GM20431 (cell line): ENCODE data around the gene MLH1.
"Not testable (repeated sequence)": the region's sequence is repeated elsewhere in the genome, so short reads cannot be mapped to it uniquely, and the experiment has no call there.

Source experiments
- in situ Hi-C: fragments of 300-500 bp; cut with MseI, MboI; formaldehyde crosslinking; loops from one replicate; pipeline ENCODE4 v1.15.0; 2020; ENCODE audit warnings: low sequenced_read_pairs; ENCODE audit not compliant: unreplicated experiment

MLH1 gene

GRCh38 chr3:37029516-37030163 is 36.3 kb downstream of the MLH1 start:
- in situ Hi-C loops, result no loop called here

- in situ Hi-C loops, result no loop called here
These were observed 37.3 kb downstream of the MLH1 start for GRCh38 chr3:37030588-37030987.

DNA sequence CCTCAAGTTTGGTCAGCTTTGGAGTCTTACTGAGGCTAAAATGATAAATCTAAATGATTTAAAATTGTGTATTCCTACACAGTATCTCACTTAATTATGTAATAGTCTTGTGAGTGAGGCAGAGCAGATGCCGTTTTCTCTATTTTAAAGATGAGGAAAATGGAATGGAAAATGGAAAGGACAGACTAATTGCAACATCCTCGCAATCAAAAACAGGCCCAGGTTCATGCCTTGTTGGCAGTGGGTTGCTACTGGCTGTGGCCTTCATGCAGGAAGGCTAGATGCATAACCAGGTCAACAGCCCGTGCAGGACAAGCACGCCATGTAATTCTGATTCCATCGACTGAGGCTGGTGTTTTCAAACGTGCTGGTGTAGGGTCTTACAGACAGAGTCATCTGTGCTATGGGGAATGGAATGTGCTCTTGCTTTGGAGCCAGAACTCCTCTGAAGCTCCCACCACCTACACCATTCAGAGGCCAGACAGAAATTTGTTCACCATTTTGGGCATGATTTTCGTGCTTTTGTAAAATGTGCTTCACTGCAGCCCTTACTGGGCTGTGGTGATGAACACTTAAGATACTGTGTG is 37.9 kb downstream of the MLH1 start:
- in situ Hi-C loops, result no loop called here

GRCh38 chr3:37032961-37033360 is 39.6 kb downstream of the MLH1 start:
- in situ Hi-C loops, result no loop called here

DNA sequence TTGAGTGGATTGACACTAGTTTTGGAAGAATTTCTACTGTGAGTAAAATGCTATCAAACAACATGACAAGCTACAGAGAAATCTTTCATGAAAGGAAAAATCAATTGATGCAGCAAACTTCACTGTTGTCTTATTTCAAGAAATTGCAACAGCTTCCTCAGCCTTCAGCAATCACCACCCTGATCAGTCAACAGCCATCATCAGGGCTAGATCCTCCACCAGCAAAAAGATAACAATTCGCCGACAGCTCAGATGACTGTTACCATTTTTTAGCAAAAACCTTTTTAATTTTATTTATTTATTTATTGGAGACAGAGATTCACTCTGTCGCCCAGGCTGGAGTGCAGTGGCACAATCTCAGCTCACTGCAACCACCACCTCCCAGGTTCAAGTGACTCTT is 44.0 kb downstream of the MLH1 start:
- in situ Hi-C loops, result no loop called here

- in situ Hi-C loops, result no loop called here
These were observed 46.0 kb downstream of the MLH1 start for GRCh38 chr3:37039161-37039846.

GRCh38 chr3:37040231-37040630 is 46.9 kb downstream of the MLH1 start:
- in situ Hi-C loops, result no loop called here

DNA sequence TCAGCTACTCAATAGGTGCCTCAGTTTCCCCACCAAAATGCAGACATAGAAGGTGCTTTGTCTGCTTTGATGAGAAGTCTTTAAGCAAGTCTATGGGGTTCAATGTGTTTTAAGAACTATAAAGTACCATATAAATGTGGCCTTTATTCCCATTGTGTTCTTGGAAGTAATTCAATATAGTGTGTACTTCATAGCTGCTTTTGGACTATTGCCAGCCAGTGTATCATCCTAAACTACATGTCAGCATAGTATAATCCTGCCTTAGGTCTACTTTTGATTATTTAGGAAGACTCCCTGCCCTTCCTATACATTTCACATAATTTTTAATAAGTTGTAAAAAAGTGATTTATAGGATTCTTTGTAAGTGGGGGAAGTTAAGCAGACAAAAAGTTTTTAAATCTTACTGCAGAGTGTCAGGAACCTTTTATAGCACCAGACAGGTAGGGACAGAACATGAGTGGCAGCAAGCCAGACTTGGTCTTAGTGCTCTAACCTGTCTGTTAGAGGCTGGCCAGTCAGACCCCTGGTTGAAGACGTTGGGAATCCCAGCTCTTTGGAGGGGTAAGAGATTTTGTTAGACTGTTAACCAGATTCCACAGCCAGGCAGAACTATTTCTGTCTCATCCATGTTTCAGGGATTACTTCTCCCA is 48.4 kb downstream of the MLH1 start:
- in situ Hi-C loops, result no loop called here

DNA sequence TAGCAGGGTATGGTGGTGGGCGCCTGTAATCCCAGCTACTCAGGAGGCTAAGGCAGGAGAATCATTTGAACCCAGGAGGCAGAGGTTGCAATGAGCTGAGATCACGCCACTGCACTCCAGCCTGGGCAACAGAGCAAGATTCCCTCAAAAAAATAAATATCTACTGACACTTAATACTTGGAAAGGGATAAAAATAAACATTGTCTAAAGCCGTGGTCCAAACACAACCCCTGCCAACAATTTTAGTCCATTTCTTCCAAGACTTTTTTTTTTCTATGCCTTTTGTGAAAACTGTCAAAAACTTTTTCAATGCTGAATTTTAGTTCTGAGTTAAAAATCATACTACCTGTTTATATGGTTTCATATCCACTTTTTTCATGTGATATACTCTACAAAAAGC is 49.4 kb downstream of the MLH1 start:
- in situ Hi-C loops, result not testable (repeated sequence)

- in situ Hi-C loops, result no loop called here
These were observed 57.0 kb downstream of the MLH1 start for GRCh38 chr3:37050282-37050681.

DNA sequence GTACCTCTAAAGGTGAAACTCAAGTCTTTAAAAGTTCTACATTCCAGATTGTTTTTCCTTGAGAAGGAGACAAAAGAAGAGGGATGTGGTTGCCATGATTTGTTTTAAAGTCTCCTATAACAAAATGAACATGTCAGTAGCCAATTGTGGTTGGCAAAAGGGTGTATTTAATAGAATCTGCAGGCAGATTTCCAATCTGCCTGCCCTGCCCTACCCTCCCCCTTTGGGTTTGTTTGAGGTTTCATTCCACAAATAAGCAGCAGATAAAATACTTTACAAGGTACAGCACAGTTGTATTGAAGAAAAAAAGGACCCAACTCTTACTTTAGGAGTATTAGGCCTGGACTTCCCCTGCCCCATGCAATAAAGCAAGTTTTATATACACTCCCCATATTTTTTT is 59.5 kb downstream of the MLH1 start:
- in situ Hi-C loops, result no loop called here

- in situ Hi-C loops, result no loop called here
These were observed 60.0 kb downstream of the MLH1 start for GRCh38 chr3:37053337-37053736.

DNA sequence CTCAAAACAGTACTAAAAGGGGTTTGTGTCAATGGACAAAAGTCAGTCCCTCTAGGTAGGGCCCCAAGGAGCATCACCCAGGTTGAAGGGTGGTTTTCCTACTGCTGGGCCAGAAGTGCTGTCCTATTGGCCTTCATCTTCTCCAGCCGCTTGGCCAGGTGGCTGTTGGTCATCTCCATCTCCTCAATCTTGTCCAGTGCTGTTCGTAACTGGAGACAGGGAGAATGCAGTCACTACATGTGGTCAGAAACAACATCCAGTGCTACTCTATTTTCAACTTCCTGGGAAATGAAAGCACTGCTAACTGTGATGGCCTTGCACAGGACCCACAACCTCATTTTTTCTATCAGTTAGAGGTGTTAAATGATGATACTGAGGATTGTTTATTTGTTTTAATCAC is 60.4 kb downstream of the MLH1 start:
- in situ Hi-C loops, result no loop called here

GRCh38 chr3:37054370-37054769 is 61.1 kb downstream of the MLH1 start:
- in situ Hi-C loops, result no loop called here

GRCh38 chr3:37055077-37055476 is 61.8 kb downstream of the MLH1 start:
- in situ Hi-C loops, result not testable (repeated sequence)

GRCh38 chr3:37056826-37057225 is 63.5 kb downstream of the MLH1 start:
- in situ Hi-C loops, result no loop called here

GRCh38 chr3:37058117-37058516 is 64.8 kb downstream of the MLH1 start:
- in situ Hi-C loops, result no loop called here

DNA sequence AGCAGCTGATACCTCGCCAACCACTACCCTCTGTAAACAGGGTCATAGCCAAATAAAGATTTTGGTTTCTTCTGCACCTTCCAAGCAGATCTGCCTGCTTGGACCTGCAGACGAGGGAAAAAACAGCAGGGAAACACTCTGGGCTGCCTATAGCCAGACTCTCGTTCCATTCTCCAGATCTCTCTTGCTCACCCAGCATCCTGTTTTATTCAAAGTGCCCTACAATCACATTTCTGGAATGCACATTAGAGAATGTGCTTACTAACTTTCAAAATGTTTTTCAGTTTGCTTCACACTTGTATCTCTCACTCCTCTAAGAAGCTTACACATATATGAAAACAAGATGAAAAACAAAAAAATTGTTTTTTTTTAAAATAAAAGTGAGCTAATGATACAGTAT is 71.4 kb downstream of the MLH1 start:
- in situ Hi-C loops, result no loop called here

DNA sequence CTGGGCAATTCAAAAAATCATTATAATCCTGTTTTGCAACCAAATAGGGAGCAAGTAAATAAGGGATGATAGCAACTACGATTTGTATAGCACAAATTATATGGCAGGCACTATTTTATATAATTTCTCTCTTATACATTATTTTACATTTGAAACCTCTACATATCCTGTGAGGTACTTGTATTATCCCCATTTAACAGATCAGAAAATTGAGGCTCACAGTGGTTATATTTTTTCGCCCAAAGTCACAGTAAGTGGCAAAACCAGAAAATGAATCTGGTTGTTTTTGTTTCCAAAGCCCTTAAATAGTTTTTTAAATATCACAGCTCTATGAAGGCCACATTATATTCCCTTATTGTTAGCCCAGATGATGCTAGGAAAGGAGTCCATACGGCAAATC is 74.3 kb downstream of the MLH1 start:
- in situ Hi-C loops, result no loop called here

DNA sequence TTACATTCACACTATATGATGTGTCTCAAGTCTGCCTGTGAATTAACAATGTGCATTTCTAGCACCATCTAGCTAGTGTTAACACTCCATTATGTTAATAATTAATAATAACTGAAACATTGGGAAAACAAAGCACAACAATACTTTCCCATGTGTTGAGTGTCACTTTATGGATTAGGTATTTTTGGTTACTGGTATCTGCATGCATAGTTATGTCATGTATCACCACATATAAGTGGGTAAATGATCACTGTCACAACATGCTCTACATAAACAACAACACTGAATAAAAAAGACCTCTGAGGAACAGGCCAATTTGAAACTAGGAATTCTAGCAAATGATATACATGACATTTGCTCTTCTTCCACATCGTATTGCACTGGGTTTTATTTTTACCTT is 74.7 kb downstream of the MLH1 start:
- in situ Hi-C loops, result no loop called here

GRCh38 chr3:37071921-37072320 is 78.6 kb downstream of the MLH1 start:
- in situ Hi-C loops, result no loop called here
